IMR-90 (cell line): ENCODE measurements around the gene NUP210. TPM values are rescaled to one million over a fixed set of nuclear protein-coding genes. Genes with fewer than 3 reads are reported as not detected.

ENCODE experiments used
- ATAC-seq: fragments of 200-7000 bp; cut with Tn5 transposase; 2 replicates; pipeline ENCODE4 v1.9.1; 2020; ENCODE audit warnings: low read depth, mild to moderate bottlenecking, moderate library complexity
- BruUV-seq: library from RNA; stranded (reverse); fragments of 400-500 nt; replicated peaks from 2 replicates; lab custom pipeline; 2021; lab: Mats Ljungman, UMichigan
- CTCF ChIA-PET: fragments of 300-600 bp; formaldehyde crosslinking; extraction: SDS; loops from one replicate; lab custom pipeline; 2021; ENCODE audit warnings: antibody characterized with exemption; lab: Yijun Ruan, JAX
- POLR2A ChIA-PET: fragments of 300-600 bp; sonication (Branson Sonifier 250); formaldehyde crosslinking; loops from one replicate; lab custom pipeline; 2022; ENCODE audit warnings: antibody characterized with exemption; ENCODE audit not compliant: unreplicated experiment; lab: Charles Lee
- DNase-seq: peaks from one replicate; pipeline ENCODE4 v3.0.0; 2013
- H2AFZ ChIP-seq: replicated peaks from 2 replicates; pipeline ENCODE3; 2013; ENCODE audit warnings: low read length, mild to moderate bottlenecking; ENCODE audit not compliant: poor library complexity
- H2AK5ac ChIP-seq: 2 replicates; pipeline ENCODE4 v1.6.1; 2013; ENCODE audit warnings: low read depth, low read length, inconsistent platforms
- H2AK9ac ChIP-seq: replicated peaks from 2 replicates; pipeline ENCODE3; 2013; ENCODE audit warnings: mild to moderate bottlenecking, low read depth, low read length, moderate library complexity; ENCODE audit not compliant: poor library complexity
- H2BK120ac ChIP-seq: 2 replicates; pipeline ENCODE4 v1.6.1; 2013; ENCODE audit warnings: low read depth, low read length, inconsistent platforms
- H2BK15ac ChIP-seq: 3 replicates; pipeline ENCODE4 v1.6.1; 2013; ENCODE audit warnings: low read depth, low read length, inconsistent platforms
- H2BK20ac ChIP-seq: 2 replicates; pipeline ENCODE4 v1.6.1; 2013; ENCODE audit warnings: low read depth, mild to moderate bottlenecking, inconsistent platforms, low read length, moderate library complexity
- H2BK5ac ChIP-seq: 2 replicates; pipeline ENCODE4 v1.6.1; 2013; ENCODE audit warnings: mild to moderate bottlenecking, low read depth, low read length, inconsistent platforms; ENCODE audit not compliant: poor library complexity, severe bottlenecking
- H3K14ac ChIP-seq: replicated peaks from 2 replicates; pipeline ENCODE4 v1.6.1; 2013; ENCODE audit warnings: low read depth, low read length, inconsistent platforms
- H3K18ac ChIP-seq: 2 replicates; pipeline ENCODE4 v1.6.1; 2013; ENCODE audit warnings: low read depth, low read length, control low read depth
- H3K23ac ChIP-seq: 2 replicates; pipeline ENCODE4 v1.6.1; 2013; ENCODE audit warnings: low read depth, low read length, inconsistent platforms
- H3K27ac ChIP-seq: 2 replicates; pipeline ENCODE4 v1.5.1; 2013; ENCODE audit warnings: mild to moderate bottlenecking, control low read depth, low read length; ENCODE audit not compliant: insufficient read depth
- H3K27me3 ChIP-seq: 2 replicates; pipeline ENCODE4 v1.6.1; 2013; ENCODE audit warnings: low read length; ENCODE audit not compliant: control insufficient read depth, insufficient read depth
- H3K36me3 ChIP-seq: 2 replicates; pipeline ENCODE4 v1.6.1; 2013; ENCODE audit warnings: low read length, mixed read lengths; ENCODE audit not compliant: control insufficient read depth, insufficient read depth
- H3K4ac ChIP-seq: 2 replicates; pipeline ENCODE4 v1.6.1; 2013; ENCODE audit warnings: low read depth, low read length, inconsistent platforms
- H3K4me1 ChIP-seq: 2 replicates; pipeline ENCODE4 v1.6.1; 2013; ENCODE audit warnings: low read length, mixed read lengths; ENCODE audit not compliant: control insufficient read depth, insufficient read depth
- H3K4me2 ChIP-seq: 2 replicates; pipeline ENCODE4 v1.6.1; 2013; ENCODE audit warnings: low read depth, mild to moderate bottlenecking, control low read depth, low read length, moderate library complexity
- H3K4me3 ChIP-seq: 2 replicates; pipeline ENCODE4 v1.5.1; 2013; ENCODE audit warnings: low read depth, mild to moderate bottlenecking, control low read depth, low read length, moderate library complexity; ENCODE audit not compliant: insufficient read depth
- H3K56ac ChIP-seq: 2 replicates; pipeline ENCODE4 v1.6.1; 2013; ENCODE audit warnings: low read length, inconsistent platforms; ENCODE audit not compliant: insufficient read depth; ENCODE audit errors: extremely low read depth
- H3K79me1 ChIP-seq, 2 experiments: 2 replicates each; pipeline ENCODE4 v1.6.1; 2013; ENCODE audit warnings: low read length in 2 of 2, inconsistent platforms in 1 of 2, low read depth in 1 of 2
- H3K9ac ChIP-seq: 2 replicates; pipeline ENCODE4 v1.6.1; 2013; ENCODE audit warnings: low read depth, low read length, control low read depth
- H3K9me1 ChIP-seq: 2 replicates; pipeline ENCODE4 v1.6.1; 2013; ENCODE audit warnings: low read length, inconsistent platforms; ENCODE audit not compliant: insufficient read depth
- H3K9me3 ChIP-seq: 2 replicates; pipeline ENCODE4 v1.6.1; 2013; ENCODE audit warnings: low read length; ENCODE audit not compliant: control insufficient read depth, insufficient read depth
- H4K20me1 ChIP-seq: 2 replicates; pipeline ENCODE4 v1.6.1; 2013; ENCODE audit warnings: low read length, inconsistent platforms; ENCODE audit not compliant: insufficient read depth
- H4K5ac ChIP-seq: 2 replicates; pipeline ENCODE4 v1.6.1; 2013; ENCODE audit warnings: mild to moderate bottlenecking, low read depth, low read length, control low read depth
- H4K8ac ChIP-seq, 2 experiments: 2 replicates each; pipeline ENCODE4 v1.6.1; 2013; ENCODE audit warnings: low read depth in 2 of 2, low read length in 2 of 2, control low read depth in 1 of 2, inconsistent platforms in 1 of 2
- H4K91ac ChIP-seq: 2 replicates; pipeline ENCODE4 v1.6.1; 2013; ENCODE audit warnings: low read depth, low read length, inconsistent platforms; ENCODE audit not compliant: insufficient read depth
- ELK1 ChIP-seq: fragments of 150-350 bp; IDR thresholded peaks from 2 replicates; pipeline ENCODE4 v1.6.1; 2016; ENCODE audit warnings: low read depth, mild to moderate bottlenecking, low read length, moderate library complexity, borderline replicate concordance
- MAFK ChIP-seq: IDR thresholded peaks from 2 replicates; pipeline ENCODE4 v1.6.1; 2012; ENCODE audit warnings: low read depth, low read length, improper control_type of control experiment
- NFE2L2 ChIP-seq: fragments of 150-350 bp; IDR thresholded peaks from 2 replicates; pipeline ENCODE4 v1.6.1; 2016; ENCODE audit warnings: low read depth, mild to moderate bottlenecking, low read length
- WGBS, 2 experiments: methylation state at CpG; one replicate each; pipeline versions ENCODE4 v1.1.5 to v1.1.7; 2013; ENCODE audit warnings: missing lambda C conversion rate in 2 of 2; ENCODE audit not compliant: insufficient read length in 1 of 2; ENCODE audit errors: extremely low coverage in 2 of 2; 5-methylcytosine and 5-hydroxymethylcytosine counted together
- dilution Hi-C: fragments of 300-500 bp; cut with HindIII; formaldehyde crosslinking; loops from one replicate; pipeline ENCODE4 v1.14.3; 2018; ENCODE audit warnings: low sequenced_read_pairs; ENCODE audit not compliant: unreplicated experiment
- in situ Hi-C: fragments of 300-500 bp; cut with MboI; formaldehyde crosslinking; loops from 3 replicates; pipeline ENCODE4 v1.14.3; 2019; ENCODE audit warnings: low sequenced_read_pairs, inconsistent platforms, mixed read lengths
- intact Hi-C: fragments of 100-400 bp; cut with micrococcal nuclease; formaldehyde crosslinking; loops from 2 replicates; pipeline ENCODE4 v1.10.0; 2022
- polyA plus RNA-seq, 3 experiments: library from polyadenylated mRNA; depleted of rRNA; stranded (reverse); fragments of >200 nt; gene quantifications; 2 replicates each; pipeline ENCODE4 v1.2.3, GENCODE V29; 2012; ENCODE audit warnings: low replicate concordance in 1 of 3
- total RNA-seq: library from RNA; depleted of rRNA; stranded (reverse); fragments of >200 nt; gene quantifications from 2 replicates; pipeline ENCODE4 v1.2.3, GENCODE V29; 2012

NUP210 gene
- total and polyA plus RNA-seq, 2 of the 4 experiments (the other 2 are of a cell fraction) = under 0.01 to 0.03 TPM

- Histone ChIP-seq H3K4me1 (peaks cover 22% of the 10 kb centered on the region), H3K14ac (no peak overlapping the region), H2BK15ac (no peak overlapping the region), H3K4me3 (no peak overlapping the region), H3K9ac (no peak overlapping the region), H3K18ac (no peak overlapping the region), H3K9me3 (no peaks in the 10 kb centered on the region), H3K79me1 (no peaks in the 10 kb centered on the region), H4K5ac (no peak overlapping the region), H3K36me3 (no peaks in the 10 kb centered on the region), H3K4me2 (no peak overlapping the region), H4K8ac (no peak overlapping the region), H3K4ac (no peak overlapping the region), H3K27me3 (no peaks in the 10 kb centered on the region; the same call in 1 of the 2 replicates), H2BK5ac (no peak overlapping the region), H2AK5ac (no peak overlapping the region), H3K23ac (no peak overlapping the region), H2AK9ac (no peak overlapping the region), H3K56ac (no peak overlapping the region), H4K20me1 (no peaks in the 10 kb centered on the region), H2AFZ (no peak overlapping the region), H4K91ac (no peak overlapping the region), H2BK120ac (no peak overlapping the region), H2BK20ac (no peak overlapping the region), H3K9me1 (peaks cover 20% of the 10 kb centered on the region; the same call in 1 of the 2 replicates), H3K27ac (no peak overlapping the region)
- DNase-seq (no peak), ATAC-seq (no peak)
- no peak for TF ChIP-seq ELK1
- TF ChIP-seq NFE2L2 = no peak
- TF ChIP-seq MAFK = no peak
- ChIA-PET CTCF (no interaction called here), POLR2A (no interaction called here)
- no TSS peak for BruUV-seq
- in situ Hi-C loops (no loop called here), dilution Hi-C loops (no loop called here), intact Hi-C loops (no loop called here)
- WGBS, 2 experiments = 92% methylated on average over 2 of the region's 14 CpGs; no CpG with 5 or more reads in 1 of the 2 experiments
Measured at GRCh38 chr3:13377021-13377420, 43.1 kb downstream of the NUP210 start.
